K562 (cell line): ENCODE measurements around the gene PFN2. TPM values are rescaled to one million over a fixed set of nuclear protein-coding genes. Genes with fewer than 3 reads are reported as not detected.

Experiments used
- POU5F1 ChIP-seq: fragments of 150-350 bp; IDR thresholded peaks from 2 replicates; pipeline ENCODE4 v1.6.1; 2014; ENCODE audit warnings: borderline replicate concordance, low read length, low read depth, mild to moderate bottlenecking; ENCODE audit not compliant: partially characterized antibody
- TCF7L2 ChIP-seq: fragments of 150-350 bp; IDR thresholded peaks from 2 replicates; pipeline ENCODE4 v1.6.1; 2016; ENCODE audit warnings: low read depth, mild to moderate bottlenecking, low read length, moderate library complexity
- ZNF133 ChIP-seq: fragments of 250-450 bp; sonication (Bioruptor Pico); IDR thresholded peaks from 2 replicates; pipeline ENCODE4 v1.4.0; 2020; ENCODE audit warnings: mild to moderate bottlenecking
- ZNF143 ChIP-seq: sonication (generic); formaldehyde crosslinking; IDR thresholded peaks from 2 replicates; pipeline ENCODE4 v1.9.0; 2022; ENCODE audit warnings: mild to moderate bottlenecking, missing genetic modification reagents
- polyA plus RNA-seq, 8 experiments: library from polyadenylated mRNA; depleted of rRNA in 4 of 8; stranded (reverse) in 5 of 8; unstranded in 3 of 8; fragments of >200 nt; fragmentation: Nextera tagmentation in 2 of 8; fragmentation: Illumina TruSeq in 1 of 8; extraction: Ambion mirVana in 2 of 8; extraction: Trizol in 1 of 8; gene quantifications; 2 replicates each; pipeline versions ENCODE4 v1.2.1 to v1.2.3, GENCODE V29; 2011 to 2014; ENCODE audit warnings: inconsistent platforms in 1 of 8, missing spikeins in 1 of 8
- total RNA-seq, 7 experiments: library from RNA; depleted of rRNA in 6 of 7; stranded (reverse); fragments of >200 nt in 6 of 7; fragmentation: Illumina TruSeq in 2 of 7; extraction: Trizol in 2 of 7; gene quantifications; 2 replicates each; pipeline versions ENCODE4 v1.2.1 to v1.2.3, GENCODE V29; 2011 to 2021; ENCODE audit warnings: low replicate concordance in 1 of 7
- TF ChIP-seq, protein P1 (sequence below), 2 experiments: fragments of 450-650 bp in 1 of 2; sonication (generic) in 1 of 2; formaldehyde crosslinking; conservative IDR thresholded peaks; 2 replicates each; pipeline versions ENCODE4 v1.4.0 to v1.8.1; 2020 to 2022; ENCODE audit warnings: mild to moderate bottlenecking in 1 of 2, missing genetic modification reagents in 1 of 2
- TF ChIP-seq, protein P2 (sequence below): fragments of 450-650 bp; formaldehyde crosslinking; IDR thresholded peaks from 2 replicates; pipeline ENCODE4 v1.4.0; 2020; ENCODE audit warnings: mild to moderate bottlenecking, moderate library complexity
- TF ChIP-seq, protein P3 (sequence below): sonication (generic); formaldehyde crosslinking; IDR thresholded peaks from 2 replicates; pipeline ENCODE4 v1.8.0; 2022; ENCODE audit warnings: mild to moderate bottlenecking, missing genetic modification reagents
- TF ChIP-seq, protein P4 (sequence below): fragments of 250-450 bp; sonication (Bioruptor Pico); IDR thresholded peaks from 2 replicates; pipeline ENCODE4 v1.8.0; 2022; ENCODE audit warnings: inconsistent platforms
- TF ChIP-seq, protein P5 (sequence below), 2 experiments: fragments of 450-650 bp; formaldehyde crosslinking in 1 of 2; IDR thresholded peaks; 2 replicates each; pipeline versions ENCODE4 v1.4.0 to v1.6.1; 2014 to 2020; ENCODE audit warnings: mild to moderate bottlenecking in 2 of 2, borderline replicate concordance in 1 of 2, low read depth in 1 of 2

The PFN2 gene
- total and polyA plus RNA-seq, 9 of the 15 experiments (the other 6 are each of a cell fraction or from before 2014, with no cell fraction given) = 0.14 to 0.86 (median 0.35) TPM

DNA sequence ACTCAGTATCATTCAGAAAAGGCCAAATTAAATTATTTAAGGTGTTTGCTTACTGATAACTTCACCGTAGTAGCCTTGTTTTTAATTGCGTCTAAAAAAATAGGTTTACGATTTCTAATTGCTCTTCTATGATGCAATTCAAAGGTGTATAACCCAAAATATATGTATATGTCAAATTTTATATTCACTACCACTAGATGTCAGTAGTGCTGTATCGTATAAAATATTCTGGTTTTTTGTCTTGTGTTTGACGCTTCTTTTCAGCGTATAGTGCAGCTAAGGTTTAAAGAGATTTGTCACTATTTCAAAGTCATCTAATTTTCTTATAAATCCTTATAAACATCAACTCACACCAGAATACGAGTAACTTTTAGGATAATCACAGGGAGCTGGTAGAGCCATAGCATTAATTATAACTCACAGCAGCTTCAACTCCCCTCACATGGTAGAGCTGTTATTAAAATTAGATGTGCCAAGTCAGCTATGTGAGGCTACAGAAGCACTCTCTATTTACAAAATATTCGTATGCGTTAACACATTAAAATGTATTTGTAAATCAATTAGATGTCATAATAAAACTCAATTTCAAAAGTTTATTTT, 3.5 kb downstream of the PFN2 start (continued):
- TF ChIP-seq, protein P1, sequence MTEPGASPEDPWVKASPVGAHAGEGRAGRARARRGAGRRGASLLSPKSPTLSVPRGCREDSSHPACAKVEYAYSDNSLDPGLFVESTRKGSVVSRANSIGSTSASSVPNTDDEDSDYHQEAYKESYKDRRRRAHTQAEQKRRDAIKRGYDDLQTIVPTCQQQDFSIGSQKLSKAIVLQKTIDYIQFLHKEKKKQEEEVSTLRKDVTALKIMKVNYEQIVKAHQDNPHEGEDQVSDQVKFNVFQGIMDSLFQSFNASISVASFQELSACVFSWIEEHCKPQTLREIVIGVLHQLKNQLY (CRISPR knock-in tag; conservative IDR thresholded peaks at IDR 0.05) = no peak
- no peak for TF ChIP-seq POU5F1
- TF ChIP-seq, protein P2, sequence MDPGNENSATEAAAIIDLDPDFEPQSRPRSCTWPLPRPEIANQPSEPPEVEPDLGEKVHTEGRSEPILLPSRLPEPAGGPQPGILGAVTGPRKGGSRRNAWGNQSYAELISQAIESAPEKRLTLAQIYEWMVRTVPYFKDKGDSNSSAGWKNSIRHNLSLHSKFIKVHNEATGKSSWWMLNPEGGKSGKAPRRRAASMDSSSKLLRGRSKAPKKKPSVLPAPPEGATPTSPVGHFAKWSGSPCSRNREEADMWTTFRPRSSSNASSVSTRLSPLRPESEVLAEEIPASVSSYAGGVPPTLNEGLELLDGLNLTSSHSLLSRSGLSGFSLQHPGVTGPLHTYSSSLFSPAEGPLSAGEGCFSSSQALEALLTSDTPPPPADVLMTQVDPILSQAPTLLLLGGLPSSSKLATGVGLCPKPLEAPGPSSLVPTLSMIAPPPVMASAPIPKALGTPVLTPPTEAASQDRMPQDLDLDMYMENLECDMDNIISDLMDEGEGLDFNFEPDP = no peak
- TF ChIP-seq, protein P3, sequence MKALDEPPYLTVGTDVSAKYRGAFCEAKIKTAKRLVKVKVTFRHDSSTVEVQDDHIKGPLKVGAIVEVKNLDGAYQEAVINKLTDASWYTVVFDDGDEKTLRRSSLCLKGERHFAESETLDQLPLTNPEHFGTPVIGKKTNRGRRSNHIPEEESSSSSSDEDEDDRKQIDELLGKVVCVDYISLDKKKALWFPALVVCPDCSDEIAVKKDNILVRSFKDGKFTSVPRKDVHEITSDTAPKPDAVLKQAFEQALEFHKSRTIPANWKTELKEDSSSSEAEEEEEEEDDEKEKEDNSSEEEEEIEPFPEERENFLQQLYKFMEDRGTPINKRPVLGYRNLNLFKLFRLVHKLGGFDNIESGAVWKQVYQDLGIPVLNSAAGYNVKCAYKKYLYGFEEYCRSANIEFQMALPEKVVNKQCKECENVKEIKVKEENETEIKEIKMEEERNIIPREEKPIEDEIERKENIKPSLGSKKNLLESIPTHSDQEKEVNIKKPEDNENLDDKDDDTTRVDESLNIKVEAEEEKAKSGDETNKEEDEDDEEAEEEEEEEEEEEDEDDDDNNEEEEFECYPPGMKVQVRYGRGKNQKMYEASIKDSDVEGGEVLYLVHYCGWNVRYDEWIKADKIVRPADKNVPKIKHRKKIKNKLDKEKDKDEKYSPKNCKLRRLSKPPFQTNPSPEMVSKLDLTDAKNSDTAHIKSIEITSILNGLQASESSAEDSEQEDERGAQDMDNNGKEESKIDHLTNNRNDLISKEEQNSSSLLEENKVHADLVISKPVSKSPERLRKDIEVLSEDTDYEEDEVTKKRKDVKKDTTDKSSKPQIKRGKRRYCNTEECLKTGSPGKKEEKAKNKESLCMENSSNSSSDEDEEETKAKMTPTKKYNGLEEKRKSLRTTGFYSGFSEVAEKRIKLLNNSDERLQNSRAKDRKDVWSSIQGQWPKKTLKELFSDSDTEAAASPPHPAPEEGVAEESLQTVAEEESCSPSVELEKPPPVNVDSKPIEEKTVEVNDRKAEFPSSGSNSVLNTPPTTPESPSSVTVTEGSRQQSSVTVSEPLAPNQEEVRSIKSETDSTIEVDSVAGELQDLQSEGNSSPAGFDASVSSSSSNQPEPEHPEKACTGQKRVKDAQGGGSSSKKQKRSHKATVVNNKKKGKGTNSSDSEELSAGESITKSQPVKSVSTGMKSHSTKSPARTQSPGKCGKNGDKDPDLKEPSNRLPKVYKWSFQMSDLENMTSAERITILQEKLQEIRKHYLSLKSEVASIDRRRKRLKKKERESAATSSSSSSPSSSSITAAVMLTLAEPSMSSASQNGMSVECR (CRISPR knock-in tag) = no peak
- TF ChIP-seq, protein P4, sequence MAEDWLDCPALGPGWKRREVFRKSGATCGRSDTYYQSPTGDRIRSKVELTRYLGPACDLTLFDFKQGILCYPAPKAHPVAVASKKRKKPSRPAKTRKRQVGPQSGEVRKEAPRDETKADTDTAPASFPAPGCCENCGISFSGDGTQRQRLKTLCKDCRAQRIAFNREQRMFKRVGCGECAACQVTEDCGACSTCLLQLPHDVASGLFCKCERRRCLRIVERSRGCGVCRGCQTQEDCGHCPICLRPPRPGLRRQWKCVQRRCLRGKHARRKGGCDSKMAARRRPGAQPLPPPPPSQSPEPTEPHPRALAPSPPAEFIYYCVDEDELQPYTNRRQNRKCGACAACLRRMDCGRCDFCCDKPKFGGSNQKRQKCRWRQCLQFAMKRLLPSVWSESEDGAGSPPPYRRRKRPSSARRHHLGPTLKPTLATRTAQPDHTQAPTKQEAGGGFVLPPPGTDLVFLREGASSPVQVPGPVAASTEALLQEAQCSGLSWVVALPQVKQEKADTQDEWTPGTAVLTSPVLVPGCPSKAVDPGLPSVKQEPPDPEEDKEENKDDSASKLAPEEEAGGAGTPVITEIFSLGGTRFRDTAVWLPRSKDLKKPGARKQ (CRISPR knock-in tag) = no peak
- TF ChIP-seq, protein P5, sequence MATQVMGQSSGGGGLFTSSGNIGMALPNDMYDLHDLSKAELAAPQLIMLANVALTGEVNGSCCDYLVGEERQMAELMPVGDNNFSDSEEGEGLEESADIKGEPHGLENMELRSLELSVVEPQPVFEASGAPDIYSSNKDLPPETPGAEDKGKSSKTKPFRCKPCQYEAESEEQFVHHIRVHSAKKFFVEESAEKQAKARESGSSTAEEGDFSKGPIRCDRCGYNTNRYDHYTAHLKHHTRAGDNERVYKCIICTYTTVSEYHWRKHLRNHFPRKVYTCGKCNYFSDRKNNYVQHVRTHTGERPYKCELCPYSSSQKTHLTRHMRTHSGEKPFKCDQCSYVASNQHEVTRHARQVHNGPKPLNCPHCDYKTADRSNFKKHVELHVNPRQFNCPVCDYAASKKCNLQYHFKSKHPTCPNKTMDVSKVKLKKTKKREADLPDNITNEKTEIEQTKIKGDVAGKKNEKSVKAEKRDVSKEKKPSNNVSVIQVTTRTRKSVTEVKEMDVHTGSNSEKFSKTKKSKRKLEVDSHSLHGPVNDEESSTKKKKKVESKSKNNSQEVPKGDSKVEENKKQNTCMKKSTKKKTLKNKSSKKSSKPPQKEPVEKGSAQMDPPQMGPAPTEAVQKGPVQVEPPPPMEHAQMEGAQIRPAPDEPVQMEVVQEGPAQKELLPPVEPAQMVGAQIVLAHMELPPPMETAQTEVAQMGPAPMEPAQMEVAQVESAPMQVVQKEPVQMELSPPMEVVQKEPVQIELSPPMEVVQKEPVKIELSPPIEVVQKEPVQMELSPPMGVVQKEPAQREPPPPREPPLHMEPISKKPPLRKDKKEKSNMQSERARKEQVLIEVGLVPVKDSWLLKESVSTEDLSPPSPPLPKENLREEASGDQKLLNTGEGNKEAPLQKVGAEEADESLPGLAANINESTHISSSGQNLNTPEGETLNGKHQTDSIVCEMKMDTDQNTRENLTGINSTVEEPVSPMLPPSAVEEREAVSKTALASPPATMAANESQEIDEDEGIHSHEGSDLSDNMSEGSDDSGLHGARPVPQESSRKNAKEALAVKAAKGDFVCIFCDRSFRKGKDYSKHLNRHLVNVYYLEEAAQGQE (IDR thresholded peaks at IDR 0.05; ENCODE audit: borderline replicate concordance) = peak; percentile 44; the same call in 1 of the 2 replicates
- TF ChIP-seq, protein P5 (CRISPR knock-in tag; IDR thresholded peaks at IDR 0.05; ENCODE audit: low read depth) = no peak
- no peak for TF ChIP-seq TCF7L2
- TF ChIP-seq ZNF143 (CRISPR knock-in tag) = no peak
- TF ChIP-seq ZNF133 (CRISPR knock-in tag) = no peak
